ENCODE results near the gene SCGB1C2.

DNA sequence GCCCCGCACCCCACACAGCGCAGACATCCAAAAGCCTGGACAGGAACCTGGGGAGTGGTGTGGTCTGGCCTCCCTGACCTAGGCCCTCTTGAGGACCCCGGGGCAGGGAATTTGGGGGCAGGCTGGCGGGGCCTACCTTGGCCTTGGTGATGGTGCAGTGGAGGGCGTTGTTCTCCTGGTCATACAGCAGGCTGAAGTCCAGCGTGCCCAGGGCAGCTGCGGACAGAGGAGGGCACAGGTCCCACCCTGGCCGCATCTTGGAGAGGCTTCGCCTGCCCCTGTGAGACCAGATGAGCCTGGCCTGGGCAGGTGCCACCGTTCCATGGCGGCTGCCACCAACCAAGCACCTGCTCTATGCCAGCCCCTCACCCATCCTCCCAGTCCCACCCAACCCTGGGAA, 35.0 kb downstream of the SCGB1C2 start:
- TF ChIP-seq CTCF (conservative IDR thresholded peaks at IDR 0.05 in 1 of 2, IDR thresholded peaks at IDR 0.05 in 1 of 2; ENCODE audit: extremely low read depth in 1 of 2, insufficient read depth in 1 of 2, low read depth in 1 of 2, low read length in 2 of 2) = no peak
- no peak for TF ChIP-seq EZH2 (IDR thresholded peaks at IDR 0.05; ENCODE audit: borderline replicate concordance, low read length)

All from mammary epithelial cell (primary cell).